Endothelial cell of umbilical vein (primary cell): ENCODE data around the gene SLC22A9.

ENCODE experiments used
- EZH2 ChIP-seq: IDR thresholded peaks from 2 replicates; pipeline ENCODE4 v1.6.1; 2012; ENCODE audit warnings: borderline replicate concordance, low read depth, mild to moderate bottlenecking, moderate library complexity, low read length, inconsistent platforms; ENCODE audit not compliant: severe bottlenecking
- FOS ChIP-seq: IDR thresholded peaks from 2 replicates; pipeline ENCODE4 v1.6.1; 2011; ENCODE audit warnings: mild to moderate bottlenecking, low read length, moderate library complexity, borderline replicate concordance; ENCODE audit not compliant: insufficient read depth
- POLR2A ChIP-seq: IDR thresholded peaks from 2 replicates; pipeline ENCODE4 v1.6.1; 2012; ENCODE audit warnings: low read depth, mild to moderate bottlenecking, control low read depth, low read length
- POLR2AphosphoS5 ChIP-seq: IDR thresholded peaks from 2 replicates; pipeline ENCODE4 v1.6.1; 2012; ENCODE audit warnings: low read depth, mild to moderate bottlenecking, control low read depth, low read length, moderate library complexity; ENCODE audit not compliant: insufficient read depth
- TF ChIP-seq, protein P1 (sequence below), 2 donors: IDR thresholded peaks; 1 replicate in 1 of 2; 2 replicates in 1 of 2; pipeline ENCODE4 v1.5.1; 2011; ENCODE audit warnings: low read length in 2 of 2, mild to moderate bottlenecking in 2 of 2, moderate library complexity in 2 of 2, control low read depth in 1 of 2, inconsistent platforms in 1 of 2, low read depth in 1 of 2; ENCODE audit not compliant: insufficient read depth in 1 of 2; ENCODE audit errors: extremely low read depth in 1 of 2

DNA sequence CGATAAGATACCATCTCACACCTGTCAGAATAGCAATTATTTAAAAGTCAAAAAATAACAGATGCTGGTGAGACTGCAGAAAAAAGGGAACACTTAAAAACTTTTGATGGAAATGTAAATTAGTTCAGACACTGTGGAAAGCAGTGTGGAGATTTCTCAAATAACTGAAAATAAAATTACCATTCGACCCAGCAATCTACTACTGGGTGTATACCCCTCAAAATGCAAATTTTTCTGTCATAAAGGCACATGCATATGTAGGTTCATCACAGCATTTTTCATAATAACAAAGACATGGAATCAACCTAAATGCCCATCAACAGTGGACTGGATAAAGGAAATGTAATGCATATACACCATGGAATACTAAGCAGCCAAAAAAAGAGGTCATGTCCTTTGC, 10.5 kb downstream of the SLC22A9 start:
- TF ChIP-seq EZH2: no peak
- no peak for TF ChIP-seq POLR2A
- TF ChIP-seq, protein P1, sequence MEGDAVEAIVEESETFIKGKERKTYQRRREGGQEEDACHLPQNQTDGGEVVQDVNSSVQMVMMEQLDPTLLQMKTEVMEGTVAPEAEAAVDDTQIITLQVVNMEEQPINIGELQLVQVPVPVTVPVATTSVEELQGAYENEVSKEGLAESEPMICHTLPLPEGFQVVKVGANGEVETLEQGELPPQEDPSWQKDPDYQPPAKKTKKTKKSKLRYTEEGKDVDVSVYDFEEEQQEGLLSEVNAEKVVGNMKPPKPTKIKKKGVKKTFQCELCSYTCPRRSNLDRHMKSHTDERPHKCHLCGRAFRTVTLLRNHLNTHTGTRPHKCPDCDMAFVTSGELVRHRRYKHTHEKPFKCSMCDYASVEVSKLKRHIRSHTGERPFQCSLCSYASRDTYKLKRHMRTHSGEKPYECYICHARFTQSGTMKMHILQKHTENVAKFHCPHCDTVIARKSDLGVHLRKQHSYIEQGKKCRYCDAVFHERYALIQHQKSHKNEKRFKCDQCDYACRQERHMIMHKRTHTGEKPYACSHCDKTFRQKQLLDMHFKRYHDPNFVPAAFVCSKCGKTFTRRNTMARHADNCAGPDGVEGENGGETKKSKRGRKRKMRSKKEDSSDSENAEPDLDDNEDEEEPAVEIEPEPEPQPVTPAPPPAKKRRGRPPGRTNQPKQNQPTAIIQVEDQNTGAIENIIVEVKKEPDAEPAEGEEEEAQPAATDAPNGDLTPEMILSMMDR (IDR thresholded peaks at IDR 0.05; ENCODE audit: extremely low read depth in 1 of 2, insufficient read depth in 1 of 2, low read depth in 1 of 2, low read length in 2 of 2): no peak
- no peak for TF ChIP-seq FOS
- no peak for TF ChIP-seq POLR2AphosphoS5
